IPS DF 4.7 (cell line): ENCODE measurements around the gene FBXO7.
"Not testable (repeated sequence)": the region's sequence is repeated elsewhere in the genome, so short reads cannot be mapped to it uniquely, and the experiment has no call there.

Experiments used
- DNase-seq: peaks from one replicate; pipeline ENCODE4 v3.0.0-alpha.2; 2013; ENCODE audit warnings: low spot score; ENCODE audit errors: extremely low read depth

Gene FBXO7

DNA sequence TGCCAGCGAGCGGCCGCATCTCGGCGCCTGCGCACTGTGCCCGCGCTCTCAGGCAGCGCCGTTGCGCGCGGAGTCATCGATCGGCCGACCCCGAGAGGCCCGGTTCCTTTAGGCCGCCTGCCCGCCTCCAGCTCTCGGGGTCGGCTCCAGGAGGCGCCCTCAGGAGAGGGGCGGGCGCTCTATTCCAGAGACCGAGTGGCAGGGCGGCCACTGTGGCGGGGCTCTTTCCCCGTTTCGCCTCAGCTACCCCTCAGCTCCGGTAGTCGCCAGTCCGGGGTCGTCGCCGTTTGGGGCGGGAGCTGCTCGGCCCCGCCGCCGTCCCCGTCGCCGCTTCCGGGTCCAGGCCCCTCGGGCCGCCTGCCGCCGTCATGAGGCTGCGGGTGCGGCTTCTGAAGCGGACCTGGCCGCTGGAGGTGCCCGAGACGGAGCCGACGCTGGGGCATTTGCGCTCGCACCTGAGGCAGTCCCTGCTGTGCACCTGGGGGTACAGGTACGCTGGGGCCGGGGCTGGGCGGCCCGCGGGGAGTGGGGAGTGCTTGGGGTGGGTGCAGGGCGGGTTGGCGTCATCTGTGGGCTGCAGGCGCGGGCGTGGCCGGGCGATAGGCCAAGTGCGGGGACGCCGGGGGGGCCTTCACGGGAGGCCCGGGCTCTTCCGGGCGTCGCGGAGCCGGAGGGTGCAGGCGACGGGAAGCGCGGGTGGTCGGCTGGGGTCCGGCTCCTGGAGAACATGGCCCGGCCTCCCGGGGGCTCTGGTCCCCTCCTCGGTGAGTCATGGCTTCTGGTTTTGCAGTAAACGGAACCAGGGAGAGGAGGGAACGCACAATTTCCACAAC, at the start of gene FBXO7:
Gene FBXO7 (plus strand): TSS at position 177 of the 833 bp plus-strand sequence. CDS start 192 bp downstream, at position 369.
- DNase-seq, result peak; percentile 51

GRCh38 chr22:32426881-32427280, 47.7 kb upstream of the FBXO7 start:
- DNase-seq, result no peak

GRCh38 chr22:32430352-32430751, 44.3 kb upstream of the FBXO7 start:
- DNase-seq, result no peak

DNA sequence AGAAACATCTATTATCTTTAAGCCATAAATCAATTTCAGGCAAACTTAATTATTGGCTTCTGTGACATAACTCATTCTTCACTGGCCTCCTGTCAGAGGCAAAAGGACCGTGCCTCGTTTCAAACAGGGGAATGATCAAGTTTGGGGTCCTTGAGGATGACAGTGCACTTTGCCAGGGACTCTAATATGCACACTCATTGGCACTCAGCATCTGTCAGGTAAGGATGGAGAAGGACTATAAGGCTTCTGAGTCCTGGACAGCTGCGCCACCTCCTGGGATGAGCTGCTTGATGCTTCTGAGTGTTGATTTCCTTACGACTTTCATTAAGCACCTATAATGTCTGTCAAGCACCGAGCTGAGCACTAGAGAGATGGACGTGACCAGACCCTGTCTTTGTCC, 30.5 kb upstream of the FBXO7 start:
- DNase-seq, result no peak

GRCh38 chr22:32446321-32446720, 28.3 kb upstream of the FBXO7 start:
- no peak for DNase-seq

DNA sequence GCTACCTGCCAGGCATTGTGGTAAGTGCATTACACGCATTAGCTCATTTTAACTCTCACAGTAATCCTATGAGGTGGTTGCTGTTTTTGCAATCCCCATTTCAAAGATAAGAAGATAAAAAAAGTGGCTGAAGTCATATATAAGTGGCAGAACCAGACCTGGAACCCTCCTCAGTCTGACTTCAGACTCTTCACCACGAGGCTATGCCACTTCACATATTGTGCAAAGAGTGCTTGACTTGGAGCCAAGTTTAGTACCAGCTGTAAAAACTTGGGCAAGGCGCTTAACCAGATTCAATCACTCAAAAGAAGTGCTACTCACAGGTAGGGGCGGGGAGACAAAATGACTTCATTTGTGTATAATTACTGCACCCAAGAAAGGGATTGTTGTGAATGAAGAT, 25.6 kb upstream of the FBXO7 start:
- no peak for DNase-seq

- DNase-seq, result no peak
These were observed 17.6 kb upstream of the FBXO7 start for GRCh38 chr22:32457031-32457430.

DNA sequence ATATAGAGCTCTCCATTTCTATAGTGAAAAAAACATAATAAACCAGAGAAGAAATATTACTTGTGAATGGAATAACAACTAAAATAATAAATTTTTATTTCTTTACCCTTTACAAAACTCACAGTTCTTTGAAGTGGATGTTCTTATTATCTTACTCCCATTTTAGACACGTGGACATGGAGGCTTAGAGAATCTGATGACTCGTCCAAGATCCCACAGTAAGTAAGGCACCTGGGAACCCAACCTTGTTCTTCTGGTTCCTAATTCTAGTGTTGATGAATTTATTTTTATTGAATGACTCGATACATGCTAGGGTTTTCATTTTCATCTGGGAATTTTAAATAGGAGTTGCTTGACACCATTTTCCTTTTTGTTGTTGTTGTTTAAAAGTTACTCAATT, 12.2 kb upstream of the FBXO7 start:
- no peak for DNase-seq

- no peak for DNase-seq
These were observed 8.9 kb upstream of the FBXO7 start for GRCh38 chr22:32465661-32466060.

GRCh38 chr22:32466496-32466895, 8.1 kb upstream of the FBXO7 start:
- no peak for DNase-seq

DNA sequence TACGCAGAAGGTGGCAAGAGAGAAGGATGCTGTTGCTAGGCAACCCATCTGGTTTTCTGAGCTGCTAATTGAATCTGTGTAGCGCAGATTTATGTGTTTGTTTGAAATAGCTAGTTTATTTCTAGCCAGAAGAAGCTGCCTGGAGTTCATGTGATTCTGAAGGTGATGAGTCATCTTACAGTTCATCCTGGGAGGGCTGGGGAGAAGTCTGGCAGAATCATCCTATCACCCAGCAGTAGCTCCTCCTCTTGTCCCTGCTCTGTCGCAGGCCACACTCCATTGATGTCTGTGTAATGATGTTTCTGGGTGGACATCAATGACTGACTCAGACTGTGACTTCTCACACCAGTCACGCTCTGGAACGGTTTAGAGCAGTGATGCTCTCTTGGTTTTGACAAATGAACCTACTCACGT, 4.8 kb upstream of the FBXO7 start:
- DNase-seq, result no peak

GRCh38 chr22:32473388-32473952, 1.1 kb upstream of the FBXO7 start:
- no peak for DNase-seq

- DNase-seq, result no peak
These were observed 928 bp downstream of the FBXO7 start for GRCh38 chr22:32475468-32476010.

DNA sequence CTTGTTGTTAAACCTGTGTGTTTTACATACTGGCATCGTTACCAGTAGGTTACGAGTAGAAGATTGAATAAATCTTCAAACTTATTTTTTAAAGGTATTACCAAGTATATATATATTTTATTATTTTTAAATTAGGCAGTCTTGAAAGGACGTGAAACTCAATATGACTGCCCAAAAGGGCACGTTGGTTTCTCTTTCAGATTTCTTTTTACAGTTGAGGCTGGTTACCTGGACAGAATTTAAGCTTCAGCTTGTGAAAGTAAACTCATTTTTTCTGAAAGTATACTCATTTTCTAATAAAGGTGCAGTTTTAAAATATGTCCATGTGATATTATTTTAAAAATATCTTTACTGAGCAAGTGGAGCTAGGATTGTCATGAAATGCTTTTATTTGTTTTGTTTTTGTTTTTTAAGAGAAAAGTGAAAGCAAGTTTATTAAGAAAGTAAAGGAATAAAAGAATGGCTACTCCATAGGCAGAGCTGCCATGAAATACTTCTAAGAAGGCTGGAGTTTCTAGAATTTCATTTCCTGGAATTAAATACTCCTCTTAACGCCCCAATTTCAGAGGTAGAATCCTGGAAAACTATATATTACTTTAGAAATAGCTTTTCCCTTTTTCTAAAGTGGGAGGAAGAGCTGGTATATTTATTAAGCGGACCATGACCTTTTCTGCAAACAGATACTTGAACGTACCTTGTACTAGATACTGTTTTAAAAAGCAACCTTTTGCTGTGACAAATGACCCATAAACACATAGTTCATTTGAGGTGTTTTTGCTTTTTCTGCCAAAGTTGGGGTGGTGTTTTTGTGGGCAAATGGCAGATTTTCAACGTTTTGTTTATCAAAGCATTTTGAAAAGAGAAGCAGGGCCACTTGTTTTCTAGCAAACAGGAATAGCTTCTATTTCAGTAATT, 1.9 kb downstream of the FBXO7 start:
- DNase-seq, result no peak

- no peak for DNase-seq
These were observed 3.0 kb downstream of the FBXO7 start for GRCh38 chr22:32477596-32477995.

- DNase-seq, result not testable (repeated sequence)
These were observed 3.9 kb downstream of the FBXO7 start for GRCh38 chr22:32478552-32478951.

DNA sequence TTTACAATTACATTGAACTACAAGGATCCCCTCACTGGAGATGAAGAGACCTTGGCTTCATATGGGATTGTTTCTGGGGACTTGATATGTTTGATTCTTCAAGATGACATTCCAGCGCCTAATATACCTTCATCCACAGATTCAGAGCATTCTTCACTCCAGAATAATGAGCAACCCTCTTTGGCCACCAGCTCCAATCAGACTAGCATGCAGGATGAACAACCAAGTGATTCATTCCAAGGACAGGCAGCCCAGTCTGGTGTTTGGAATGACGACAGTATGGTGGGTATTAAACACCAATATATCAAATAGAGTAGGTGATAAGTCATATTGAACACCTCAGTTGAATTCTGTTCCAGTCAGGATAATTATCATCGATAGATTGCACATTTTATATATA, 4.4 kb downstream of the FBXO7 start:
- no peak for DNase-seq

- no peak for DNase-seq
These were observed 5.6 kb downstream of the FBXO7 start for GRCh38 chr22:32480238-32480637.

DNA sequence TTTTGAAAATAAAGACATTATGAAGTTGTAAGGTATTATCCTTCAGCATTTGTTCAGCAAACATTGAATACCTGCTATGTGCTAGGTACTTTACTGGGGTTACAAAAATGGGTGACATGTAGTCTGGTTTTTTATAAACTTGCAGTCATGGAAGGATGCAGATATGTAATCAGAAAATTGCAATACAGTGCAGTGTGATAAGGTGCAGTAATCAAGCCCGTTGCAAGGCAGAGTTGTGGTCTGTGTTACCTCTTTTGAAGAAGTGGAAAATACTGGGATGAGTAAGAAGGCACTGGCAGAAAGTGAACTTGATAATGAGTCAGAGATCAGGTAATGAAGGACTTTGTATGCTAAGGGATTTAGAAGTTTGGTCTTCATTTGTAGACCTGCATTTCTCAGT, 8.1 kb downstream of the FBXO7 start:
- DNase-seq, result no peak

DNA sequence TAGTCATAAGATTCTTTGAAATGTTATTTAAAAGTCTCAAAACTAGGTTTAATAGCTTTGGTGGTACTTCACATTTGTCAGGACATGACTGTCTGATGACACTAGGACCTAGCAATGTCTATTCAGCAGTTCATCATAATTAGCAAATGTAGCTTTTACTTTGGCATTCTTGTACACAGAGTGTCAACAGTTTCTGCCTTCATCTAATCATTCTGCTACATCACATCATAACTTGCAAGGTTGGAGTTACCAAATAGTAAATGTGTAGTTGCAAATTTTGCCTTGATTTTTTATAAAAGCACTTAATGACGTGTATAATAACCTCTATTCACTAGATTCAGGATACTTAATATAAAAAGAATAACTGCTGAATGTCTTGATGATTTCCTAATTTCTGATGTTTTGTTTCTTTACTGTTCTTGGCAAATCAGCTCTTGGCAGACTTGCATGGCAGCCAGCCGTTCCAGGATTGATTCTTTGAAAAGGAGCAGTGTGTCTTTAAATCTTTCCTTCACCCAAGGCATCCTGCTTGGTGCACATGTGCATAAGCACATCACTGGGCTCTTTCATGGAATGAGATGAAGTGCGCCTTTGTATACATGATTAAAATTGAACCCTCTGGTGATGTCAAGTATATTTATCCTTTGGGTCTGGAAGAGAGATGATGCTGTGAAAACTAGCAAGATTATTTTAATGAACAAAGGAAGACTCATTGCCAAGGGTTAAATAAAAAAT, 12.2 kb downstream of the FBXO7 start:
- no peak for DNase-seq

GRCh38 chr22:32487461-32487860, 12.8 kb downstream of the FBXO7 start:
- DNase-seq, result no peak
